Small intestine (tissue), 7 donors: ENCODE measurements around the gene APBB1. TPM values are rescaled to one million over a fixed set of nuclear protein-coding genes. Genes with fewer than 3 reads are reported as not detected.

ENCODE experiments used
- DNase-seq, 2 donors: peaks; one replicate each; pipeline versions ENCODE4 v3.0.0 to v3.0.0-alpha.2; 2013
- FAIRE-seq: peaks from 2 replicates; lab custom pipeline; 2012; peaks lifted over from hg19 to GRCh38; lab: Jason Lieb, UNC
- H3K27ac ChIP-seq, 3 donors: one replicate each; pipeline ENCODE4 v1.5.1; 2013; ENCODE audit warnings: low read length in 2 of 3, mild to moderate bottlenecking in 2 of 3, control low read depth in 1 of 3, inconsistent platforms in 1 of 3, low read depth in 1 of 3, moderate library complexity in 1 of 3
- H3K27me3 ChIP-seq, 3 donors: one replicate each; pipeline ENCODE4 v1.6.1; 2013; ENCODE audit warnings: low read length in 3 of 3, inconsistent platforms in 1 of 3; ENCODE audit not compliant: control insufficient read depth in 3 of 3, insufficient read depth in 3 of 3
- H3K36me3 ChIP-seq, 3 donors: one replicate each; pipeline ENCODE4 v1.6.1; 2013; ENCODE audit warnings: low read length in 3 of 3, inconsistent platforms in 1 of 3, low read depth in 1 of 3, mild to moderate bottlenecking in 1 of 3, moderate library complexity in 1 of 3; ENCODE audit not compliant: control insufficient read depth in 3 of 3, insufficient read depth in 2 of 3
- H3K4me1 ChIP-seq, 3 donors: one replicate each; pipeline ENCODE4 v1.6.1; 2013; ENCODE audit warnings: low read length in 2 of 3, inconsistent platforms in 1 of 3, low read depth in 1 of 3, mild to moderate bottlenecking in 1 of 3, moderate library complexity in 1 of 3; ENCODE audit not compliant: control insufficient read depth in 3 of 3, insufficient read depth in 2 of 3
- H3K4me3 ChIP-seq, 3 donors: one replicate each; pipeline ENCODE4 v1.5.1; 2013; ENCODE audit warnings: low read length in 3 of 3, control low read depth in 1 of 3, inconsistent platforms in 1 of 3, low read depth in 1 of 3, mild to moderate bottlenecking in 1 of 3, moderate library complexity in 1 of 3
- H3K9me3 ChIP-seq, 2 donors: one replicate each; pipeline ENCODE4 v1.6.1; 2013; ENCODE audit warnings: low read depth in 1 of 2, low read length in 1 of 2; ENCODE audit not compliant: control insufficient read depth in 2 of 2, insufficient read depth in 1 of 2
- WGBS, 3 donors: extraction: QIAGEN DNeasy Blood & Tissue Kit; methylation state at CpG; one replicate each; pipeline ENCODE4 v1.1.7; 2013; 5-methylcytosine and 5-hydroxymethylcytosine counted together
- polyA plus RNA-seq, 4 donors: library from polyadenylated mRNA; stranded (reverse) in 3 of 4; unstranded in 1 of 4; fragments of 200-250 nt in 3 of 4; fragments of 120-200 nt in 1 of 4; gene quantifications; one replicate each; pipeline versions ENCODE4 v1.2.1 to v1.2.3, GENCODE V29; 2013
- donor health status: healthy with polysubstance abuse.
- donor health status: control.
- donor health status: control.
- donor health status: Bipolar disorder and iron deficiency.
- donor health status: healthy.

APBB1 gene
- polyA plus RNA-seq, 4 donors = 2.5 to 17.8 (median 11.9) TPM

DNA sequence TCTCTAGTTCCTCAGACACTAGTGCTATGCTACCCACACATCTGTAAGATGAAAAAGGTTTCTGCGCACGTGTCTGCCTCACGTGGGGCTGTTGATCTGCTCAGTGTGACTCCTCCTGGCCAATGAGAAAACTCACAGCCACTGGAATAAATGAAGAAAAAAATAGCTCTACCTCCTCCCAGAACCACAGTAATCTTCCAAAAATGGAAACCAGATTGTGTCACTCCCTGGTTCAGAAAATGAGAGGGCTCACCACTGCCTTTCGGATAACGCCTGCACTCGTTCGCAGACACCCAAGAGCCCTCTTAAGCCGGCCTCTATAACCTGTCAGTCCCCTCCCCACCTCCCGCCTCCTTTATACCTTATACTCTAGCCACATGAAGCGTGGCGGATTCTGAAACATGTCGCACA is 5.1 kb downstream of the APBB1 start:
- DNase-seq (no peak), FAIRE-seq (no peak)
- Histone ChIP-seq H3K9me3 (no peaks in the 10 kb centered on the region), H3K27me3 (no peaks in the 10 kb centered on the region), H3K4me1 (peaks cover 0 to 6% (median 0%) of the 10 kb centered on the region in 3 donors), H3K36me3 (peaks cover 0 to 16% (median 0%) of the 10 kb centered on the region in 3 donors), H3K27ac (no peak overlapping the region), H3K4me3 (no peak overlapping the region)
- 78 to 91% (median 90%) methylated on average over 12 of the region's 12 CpGs for WGBS, 3 donors

- peaks cover 0 to 3% (median 0%) of the 10 kb centered on the region in 3 donors for H3K4me1 ChIP-seq
- FAIRE-seq (no peak), DNase-seq (no peak)
- peaks cover 0 to 20% (median 0%) of the 10 kb centered on the region in 3 donors for H3K36me3 ChIP-seq
- no peak overlapping the region for H3K27ac ChIP-seq
- H3K27me3 ChIP-seq = no peaks in the 10 kb centered on the region
- no peak overlapping the region for H3K4me3 ChIP-seq
- 90 to 95% (median 93%) methylated on average over 10 of the region's 10 CpGs for WGBS, 3 donors
- no peaks in the 10 kb centered on the region for H3K9me3 ChIP-seq
Observed at GRCh38 chr11:6411594-6412031, 7.3 kb downstream of the APBB1 start.

- H3K27me3 ChIP-seq = no peaks in the 10 kb centered on the region
- 95% methylated on average over 21 to 23 of the region's 23 CpGs for WGBS, 3 donors
- FAIRE-seq (no peak), DNase-seq (no peak)
- no peak overlapping the region for H3K4me3 ChIP-seq
- H3K36me3 ChIP-seq = peaks cover 0 to 20% (median 0%) of the 10 kb centered on the region in 3 donors
- no peaks in the 10 kb centered on the region for H3K9me3 ChIP-seq
- peaks cover 0 to 5% (median 0%) of the 10 kb centered on the region in 3 donors for H3K4me1 ChIP-seq
- no peak overlapping the region for H3K27ac ChIP-seq
Observed at GRCh38 chr11:6410695-6411430, 8.0 kb downstream of the APBB1 start.

DNA sequence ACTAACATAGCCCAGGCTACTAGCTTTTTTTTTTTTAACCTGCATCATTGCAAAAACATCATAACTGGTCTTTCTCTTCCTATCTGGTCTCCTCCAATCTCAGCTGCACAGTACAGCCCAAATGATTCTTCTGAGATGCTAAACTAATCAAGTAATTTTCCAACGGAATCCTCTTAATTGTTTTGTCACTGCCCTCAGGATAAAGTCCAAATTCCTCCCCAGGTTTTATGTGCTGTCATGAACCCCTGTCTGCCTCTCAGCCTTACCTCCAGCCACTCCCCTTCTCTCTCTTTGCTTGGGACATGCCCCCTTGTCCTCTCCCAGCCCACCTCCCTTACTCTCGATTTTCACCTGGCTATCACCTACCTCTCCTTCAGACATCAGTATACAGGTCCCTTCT is 12.5 kb downstream of the APBB1 start:
- H3K4me3 ChIP-seq = no peak overlapping the region
- no peak overlapping the region for H3K27ac ChIP-seq
- H3K27me3 ChIP-seq = no peaks in the 10 kb centered on the region
- FAIRE-seq = no peak
- WGBS, 3 donors = 16 to 51% (median 33%) methylated on average over 2 of the region's 2 CpGs
- peaks cover 0 to 11% (median 0%) of the 10 kb centered on the region in 3 donors for H3K4me1 ChIP-seq
- peaks cover 0 to 55% (median 0%) of the 10 kb centered on the region in 3 donors for H3K36me3 ChIP-seq
- no peak for DNase-seq
- no peaks in the 10 kb centered on the region for H3K9me3 ChIP-seq

GRCh38 chr11:6405846-6406245 is 13.0 kb downstream of the APBB1 start:
- H3K4me3 ChIP-seq = no peak overlapping the region
- DNase-seq (no peak), FAIRE-seq (no peak)
- WGBS, 3 donors = 92 to 95% (median 93%) methylated on average over 6 of the region's 6 CpGs
- no peaks in the 10 kb centered on the region for H3K27me3 ChIP-seq
- H3K36me3 ChIP-seq = peaks cover 0 to 56% (median 0%) of the 10 kb centered on the region in 3 donors
- peak overlapping the region in 1 of 3 donors; percentile 0 for H3K27ac ChIP-seq
- H3K4me1 ChIP-seq = peaks cover 0 to 11% (median 0%) of the 10 kb centered on the region in 3 donors
- H3K9me3 ChIP-seq = no peaks in the 10 kb centered on the region

DNA sequence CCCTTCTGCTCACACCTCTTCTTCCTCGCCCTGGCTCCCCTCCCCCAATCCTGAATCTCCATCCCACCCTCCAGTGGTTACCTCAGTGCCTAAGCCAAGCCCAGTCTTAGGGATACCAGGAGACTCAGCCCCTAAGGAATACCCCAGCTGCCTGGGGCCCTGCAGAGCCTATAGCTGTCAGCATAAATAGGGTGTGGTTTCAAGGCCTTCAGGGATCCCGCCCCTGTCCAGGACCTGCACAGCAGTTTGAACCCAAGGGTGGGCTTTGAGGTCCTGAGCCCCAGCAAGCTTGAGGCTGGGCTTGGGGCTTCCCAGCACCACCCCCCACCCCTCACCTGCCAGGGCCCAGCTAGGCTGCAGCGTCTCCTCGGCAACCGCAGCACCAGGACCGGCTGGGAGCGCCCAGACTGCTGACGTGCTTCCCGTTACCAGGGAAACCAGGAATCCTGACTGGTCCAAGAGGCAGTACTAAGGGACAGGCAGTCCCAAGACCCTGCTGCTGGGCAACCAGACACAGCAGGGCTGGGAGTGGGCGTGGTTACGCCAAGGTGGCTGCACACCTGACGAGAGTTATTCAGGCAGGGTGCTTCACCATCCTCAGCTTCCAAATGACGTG is 13.7 kb downstream of the APBB1 start:
- H3K27me3 ChIP-seq = no peaks in the 10 kb centered on the region
- no peak for FAIRE-seq
- H3K9me3 ChIP-seq = no peaks in the 10 kb centered on the region
- H3K27ac ChIP-seq = peak overlapping the region; percentile 17 to 57 (median 51)
- peaks cover 0 to 55% (median 0%) of the 10 kb centered on the region in 3 donors for H3K36me3 ChIP-seq
- H3K4me1 ChIP-seq = peaks cover 0 to 11% (median 0%) of the 10 kb centered on the region in 3 donors
- WGBS, 3 donors = 81 to 95% (median 92%) methylated on average over 13 of the region's 13 CpGs
- DNase-seq = peak in 1 of 2 donors; percentile 48
- no peak overlapping the region for H3K4me3 ChIP-seq

DNA sequence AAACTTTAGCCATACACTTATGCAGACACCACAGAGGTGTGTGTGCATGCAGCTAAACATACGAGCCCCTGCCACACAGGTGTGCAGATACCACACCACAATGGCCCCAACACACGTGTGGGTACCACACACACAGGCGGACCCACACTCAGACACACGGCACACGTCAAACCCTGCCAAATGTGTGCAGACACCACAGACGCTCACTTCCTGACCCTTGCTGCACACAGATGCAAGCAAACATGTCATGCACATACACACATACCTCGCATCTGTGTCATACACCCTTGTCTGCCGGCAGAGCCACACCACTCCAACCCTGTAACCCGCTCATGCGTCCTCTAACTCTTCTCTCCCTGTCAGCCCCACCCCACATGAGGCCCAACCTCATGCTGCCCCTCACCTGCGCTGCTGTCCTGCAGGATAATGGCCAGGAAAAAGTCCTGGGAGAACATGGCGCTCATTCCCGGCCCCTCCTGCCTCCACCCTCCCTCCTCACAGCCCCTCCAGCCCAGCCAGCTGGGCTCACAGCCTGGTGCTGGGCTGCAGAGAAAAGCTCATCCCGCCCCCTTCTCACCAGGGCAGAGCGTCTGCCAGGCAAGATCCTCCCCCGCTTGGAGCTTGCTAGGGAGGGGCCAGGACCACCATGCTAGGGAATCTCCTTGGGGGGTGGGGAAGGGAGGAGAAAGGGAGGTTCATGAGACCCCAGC is 14.4 kb downstream of the APBB1 start:
- Histone ChIP-seq H3K36me3 (peaks cover 0 to 55% (median 0%) of the 10 kb centered on the region in 3 donors), H3K4me3 (no peak overlapping the region), H3K4me1 (peaks cover 0 to 11% (median 0%) of the 10 kb centered on the region in 3 donors), H3K27ac (peak overlapping the region; percentile 1 to 57 (median 51)), H3K9me3 (no peaks in the 10 kb centered on the region), H3K27me3 (no peaks in the 10 kb centered on the region)
- DNase-seq = peak in 1 of 2 donors; percentile 27
- FAIRE-seq = no peak
- 75 to 84% (median 82%) methylated on average over 15 to 16 of the region's 16 CpGs for WGBS, 3 donors

DNA sequence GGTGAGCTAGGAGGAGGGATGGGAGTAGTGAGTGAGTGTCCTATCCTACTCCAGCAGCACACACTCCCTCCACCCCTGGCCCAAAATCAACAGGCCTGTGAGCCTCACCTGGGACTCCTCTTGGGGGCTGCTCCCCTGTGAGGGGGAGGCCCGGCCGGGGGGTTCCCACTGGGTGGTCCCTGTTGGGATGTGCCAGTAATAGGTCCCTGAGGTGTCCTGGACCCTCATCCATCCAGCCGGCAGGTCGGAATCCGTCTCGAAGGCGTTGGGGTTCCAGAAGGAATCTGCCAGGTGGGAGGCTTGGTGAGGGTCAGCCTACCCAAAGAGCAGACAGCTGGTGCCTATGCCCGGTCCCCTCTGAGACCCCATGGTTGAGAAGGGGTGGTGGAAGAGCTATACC is 15.4 kb downstream of the APBB1 start:
- WGBS, 3 donors = 89 to 91% (median 90%) methylated on average over 8 of the region's 8 CpGs
- DNase-seq (no peak), FAIRE-seq (no peak)
- Histone ChIP-seq H3K9me3 (no peaks in the 10 kb centered on the region), H3K4me1 (peaks cover 0 to 11% (median 0%) of the 10 kb centered on the region in 3 donors), H3K27me3 (no peaks in the 10 kb centered on the region), H3K36me3 (peaks cover 0 to 51% (median 0%) of the 10 kb centered on the region in 3 donors), H3K27ac (peak overlapping the region in 2 of 3 donors; percentile 46 to 71), H3K4me3 (no peak overlapping the region)
